Retinal pigment epithelial cell (primary cell): ENCODE data around the gene SRGAP2.
"Not testable (repeated sequence)": the region's sequence is repeated elsewhere in the genome, so short reads cannot be mapped to it uniquely, and the experiment has no call there.

ENCODE experiments used
- DNase-seq: peaks from one replicate; pipeline ENCODE4 v3.0.0-alpha.2; 2010; ENCODE audit warnings: low read depth
- H3K4me3 ChIP-seq: 2 replicates; pipeline ENCODE4 v1.5.1; 2011; ENCODE audit warnings: mild to moderate bottlenecking, low read length, control low read depth, moderate library complexity

The SRGAP2 gene

DNA sequence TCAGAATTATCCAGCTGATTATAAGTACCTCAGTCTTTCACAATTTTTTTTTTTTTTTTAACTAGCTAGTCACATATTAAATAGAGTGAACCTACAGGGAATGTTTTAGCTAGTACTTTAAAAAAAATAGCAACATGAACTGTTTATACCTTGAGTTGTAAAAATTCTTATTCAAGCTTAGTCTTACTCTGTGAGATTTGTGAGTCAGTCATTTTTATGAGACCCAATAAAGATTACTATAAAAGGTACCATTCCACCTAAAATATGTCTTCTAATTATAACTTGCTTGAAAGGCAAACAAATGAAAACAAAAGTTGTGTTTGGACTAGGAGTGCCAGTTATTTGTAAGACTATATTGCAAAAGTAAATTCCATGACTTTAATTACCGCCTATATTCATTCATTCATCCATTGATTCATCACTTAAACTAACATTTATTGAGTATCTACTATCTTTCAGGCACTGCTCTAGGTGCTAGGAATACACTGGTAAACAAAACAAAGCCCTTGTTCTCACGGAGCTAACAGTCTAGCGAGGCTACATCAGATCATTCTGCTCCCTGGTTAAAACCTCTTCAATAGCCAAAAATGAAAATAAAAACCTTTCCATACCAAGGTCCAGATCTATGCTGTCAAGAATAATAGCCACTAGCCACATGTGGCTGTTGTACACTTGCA is 6.5 kb upstream of the SRGAP2 start:
- H3K4me3 ChIP-seq, DNase-seq: not testable (repeated sequence)

DNA sequence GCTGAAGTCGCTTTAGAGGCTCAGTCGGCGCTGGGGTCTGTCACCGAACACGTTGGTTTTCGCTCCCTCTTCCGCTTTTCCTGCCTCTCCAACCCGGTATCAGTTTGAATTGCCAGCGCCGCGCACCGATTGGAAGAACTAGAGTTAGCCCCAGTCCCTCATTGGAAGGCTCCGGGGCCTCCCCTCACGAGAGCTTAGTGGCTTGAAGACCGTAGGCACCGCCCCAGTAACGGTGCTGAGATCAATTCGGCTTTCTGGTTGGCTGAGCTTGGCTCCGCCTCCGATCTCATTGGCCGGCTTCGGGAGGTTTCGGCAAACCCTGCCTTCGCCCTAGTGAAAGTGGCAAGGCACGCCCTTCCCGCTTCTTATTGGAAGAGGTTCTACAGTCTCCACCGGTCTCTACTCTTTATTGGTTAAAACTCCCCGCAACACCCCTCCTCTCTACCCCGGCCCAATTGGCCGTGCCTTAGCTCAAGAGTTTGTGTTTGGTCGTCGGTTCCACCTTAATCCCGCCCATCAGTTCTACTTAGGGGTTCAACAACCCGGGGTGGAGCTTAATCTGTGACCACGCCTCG is 465 bp upstream of the SRGAP2 start, which contains the start of gene FAM72A:
FAM72A (minus strand) TSS at position 51 of the 575 bp plus-strand sequence. CDS start 814 bp downstream, outside the sequence.
- H3K4me3 ChIP-seq: peak within 1 kb of the TSS; percentile 50
- peak; percentile 100 for DNase-seq

DNA sequence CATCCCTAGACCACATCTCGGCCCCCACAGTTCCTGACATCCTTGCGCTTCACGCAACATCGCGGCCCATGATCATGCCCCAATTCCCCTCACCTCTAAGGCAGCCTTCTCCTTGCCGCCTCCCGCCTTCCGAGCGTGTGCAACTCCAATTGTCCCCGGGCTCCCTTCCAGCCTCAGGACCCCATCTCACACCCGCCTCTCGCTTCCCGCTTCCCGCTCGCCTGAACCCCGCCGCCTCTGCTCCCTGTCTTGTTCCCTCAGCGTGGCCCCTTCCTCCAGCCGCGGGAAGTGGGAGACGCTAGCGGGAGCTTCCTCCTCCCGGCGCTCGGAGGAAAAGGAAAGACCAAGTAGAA is 794 bp downstream of the SRGAP2 start:
- not testable (repeated sequence) for DNase-seq

DNA sequence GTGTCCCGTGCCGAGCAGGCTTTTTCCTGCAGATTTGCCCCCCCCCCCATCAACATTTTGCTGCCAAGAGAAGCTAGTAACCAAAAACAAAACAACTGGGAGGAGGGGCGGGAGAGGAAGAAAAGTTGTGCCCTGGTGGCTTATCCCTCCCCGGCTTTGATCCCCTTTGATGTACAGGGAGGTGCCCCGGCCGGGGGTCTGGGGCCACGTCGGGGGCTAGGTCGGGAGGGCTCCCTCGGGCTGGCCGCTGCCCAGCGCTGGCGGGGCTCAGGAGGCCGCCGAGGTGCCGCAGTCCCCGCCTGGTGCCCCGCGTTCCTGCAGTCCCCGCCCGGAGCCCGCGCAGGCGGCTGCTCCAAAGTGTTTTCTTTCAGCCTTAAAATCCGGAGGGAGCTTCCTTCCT is 1.5 kb downstream of the SRGAP2 start:
- peak overlapping the region; percentile 39 for H3K4me3 ChIP-seq
- DNase-seq: not testable (repeated sequence)

More for the DNA sequence above, 794 bp downstream of the SRGAP2 start:
- peak overlapping the region; percentile 43 for H3K4me3 ChIP-seq

DNA sequence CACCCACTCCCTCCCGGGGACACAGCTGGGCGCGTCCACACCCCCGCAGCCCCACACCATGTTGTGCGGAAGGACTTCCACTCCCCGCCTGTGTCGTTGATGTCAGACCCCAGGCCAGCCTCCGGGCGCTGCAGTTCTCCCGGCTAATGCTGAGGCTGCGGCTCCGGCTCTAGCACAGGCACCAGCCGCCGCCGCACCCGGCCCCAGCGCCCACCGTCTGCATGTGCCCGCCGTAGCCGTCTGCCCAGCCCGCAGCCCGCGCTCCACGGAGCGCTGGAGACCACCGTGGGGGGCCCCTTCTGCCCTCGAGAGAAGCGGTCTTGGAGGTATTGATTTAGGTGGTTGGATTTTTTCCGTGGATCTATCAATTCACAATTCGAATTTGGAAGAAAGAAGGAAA is 2.2 kb downstream of the SRGAP2 start:
- peak overlapping the region; percentile 26 for H3K4me3 ChIP-seq
- DNase-seq: not testable (repeated sequence)

DNA sequence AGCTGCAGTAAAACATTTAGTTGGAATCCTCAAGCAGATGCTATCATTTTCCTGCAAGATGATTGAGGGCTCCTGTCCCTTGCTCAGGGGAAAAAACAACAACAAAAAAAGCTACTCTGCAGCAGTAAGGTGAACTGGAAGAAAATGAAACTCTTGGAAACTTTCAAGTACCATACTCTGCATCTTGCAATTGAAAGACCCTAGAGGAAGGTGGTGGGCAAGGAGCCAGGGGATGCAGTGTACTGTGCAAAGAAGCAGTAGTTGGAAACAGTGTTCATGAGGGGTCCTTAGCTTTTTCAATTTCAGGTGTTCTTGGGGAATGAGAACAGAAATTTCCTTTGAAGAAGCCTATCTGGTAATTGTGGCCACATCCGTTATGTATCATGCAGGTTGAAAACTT is 7.5 kb downstream of the SRGAP2 start:
- not testable (repeated sequence) for DNase-seq, H3K4me3 ChIP-seq

DNA sequence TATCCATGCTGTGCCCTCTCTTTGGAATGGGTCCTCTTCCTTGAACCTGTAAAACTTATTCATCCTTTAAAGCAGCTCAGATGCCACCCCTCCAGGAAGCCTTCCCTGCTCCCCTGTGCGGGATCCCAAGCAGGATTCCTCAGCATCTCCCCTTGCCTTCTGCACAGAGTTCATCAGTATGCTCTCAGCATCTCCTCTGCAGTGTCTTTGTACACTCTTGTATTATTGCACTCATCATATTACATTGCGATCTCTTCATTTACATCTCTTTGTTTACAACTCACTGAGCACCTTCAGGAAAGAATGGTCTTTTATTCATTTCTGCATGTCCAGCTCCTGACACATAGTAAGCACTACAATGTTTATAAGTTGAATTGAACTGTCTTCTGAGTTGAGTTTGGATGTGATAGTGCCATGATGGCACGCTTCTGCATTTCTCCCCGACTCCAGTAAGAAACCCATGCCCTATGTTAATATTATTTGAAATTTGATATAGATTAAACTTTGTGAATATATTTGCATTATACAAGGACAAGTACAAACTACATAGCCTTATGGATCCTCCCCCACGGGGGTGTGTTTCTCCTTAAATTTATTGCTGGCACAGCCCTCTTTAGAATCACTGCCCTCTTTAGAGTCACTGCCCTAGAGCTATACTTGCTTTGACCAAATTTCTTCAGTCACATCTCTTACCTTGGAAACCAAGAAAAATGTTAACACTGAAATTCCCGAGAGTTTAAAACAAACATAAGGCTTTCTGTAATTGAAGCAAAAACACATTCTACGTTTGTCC is 12.5 kb downstream of the SRGAP2 start:
- not testable (repeated sequence) for DNase-seq, H3K4me3 ChIP-seq

DNA sequence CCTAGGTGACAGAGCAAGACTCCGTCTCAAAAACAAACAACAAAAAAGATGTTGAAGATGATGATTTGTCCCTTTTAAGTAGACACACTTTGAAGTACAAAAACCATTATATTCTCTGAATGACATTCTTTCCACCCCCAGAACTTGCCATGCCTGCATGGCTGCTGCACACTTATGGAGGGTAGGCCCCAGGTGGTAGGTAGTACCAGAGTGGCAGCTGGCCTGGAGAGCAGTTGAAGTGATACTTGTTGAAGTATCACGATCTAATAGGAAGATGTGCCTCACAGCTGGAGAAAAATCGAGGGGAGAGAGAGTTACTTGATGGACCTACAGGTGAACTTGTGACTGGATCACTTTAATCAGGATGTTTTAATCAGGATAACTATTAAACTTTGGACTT is 14.9 kb downstream of the SRGAP2 start:
- H3K4me3 ChIP-seq, DNase-seq: not testable (repeated sequence)

DNA sequence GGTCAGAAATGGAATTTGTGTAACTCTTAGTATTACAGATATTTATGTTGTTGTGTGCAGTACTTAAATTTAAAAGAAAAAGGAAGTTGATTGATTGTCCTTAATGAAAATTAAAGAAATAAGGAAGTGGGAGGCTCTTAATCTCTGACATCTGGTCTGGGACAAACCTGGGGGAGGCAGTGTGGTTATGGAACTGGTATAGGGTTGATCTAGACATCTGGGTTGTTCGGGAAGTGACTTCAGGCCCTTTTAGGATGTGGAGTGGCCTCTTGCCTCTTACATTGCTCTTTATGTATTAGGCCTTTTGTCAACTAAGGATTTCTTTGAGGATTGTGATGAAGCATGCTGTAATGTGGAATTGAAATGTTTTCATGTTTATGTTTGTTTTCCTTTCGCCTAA is 15.4 kb downstream of the SRGAP2 start:
- H3K4me3 ChIP-seq, DNase-seq: not testable (repeated sequence)

DNA sequence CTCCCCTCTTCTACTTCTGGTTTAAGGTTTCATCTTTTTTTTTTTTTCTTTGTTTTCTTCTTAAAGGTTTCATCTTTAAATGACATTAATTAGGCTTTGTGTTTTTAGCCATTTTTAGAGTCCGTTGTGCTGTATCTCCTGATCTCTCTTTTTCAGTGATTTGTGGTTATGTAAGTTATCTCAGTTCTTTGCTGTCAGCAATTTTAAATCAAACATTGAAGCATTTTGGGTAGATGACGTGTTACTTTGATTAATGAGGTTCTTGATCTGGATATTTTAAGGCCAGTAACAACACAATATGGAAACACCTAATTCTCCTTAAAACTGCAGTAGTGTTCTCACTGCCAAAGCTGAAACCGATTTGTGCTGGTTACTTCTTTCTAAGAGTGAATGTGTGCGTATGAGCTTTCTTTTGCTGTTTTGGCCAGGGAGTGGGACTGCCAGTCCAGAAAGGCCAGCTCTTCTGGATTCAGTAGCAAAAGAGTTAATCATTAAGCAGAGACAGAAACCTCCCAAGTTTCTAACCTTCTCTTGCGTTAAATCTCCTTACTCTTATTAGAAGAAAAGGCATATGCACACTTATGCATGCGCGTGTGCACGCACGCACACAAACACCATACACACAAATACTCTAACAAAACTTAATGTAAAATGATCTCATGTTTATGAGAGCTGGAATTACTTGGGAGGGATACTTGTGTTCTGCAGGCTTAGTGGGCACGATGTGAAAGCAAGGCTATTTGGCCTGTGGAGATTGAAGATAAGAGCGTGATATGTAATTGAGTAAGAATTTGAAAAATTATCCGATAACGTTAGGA is 16.4 kb downstream of the SRGAP2 start:
- H3K4me3 ChIP-seq, DNase-seq: not testable (repeated sequence)

DNA sequence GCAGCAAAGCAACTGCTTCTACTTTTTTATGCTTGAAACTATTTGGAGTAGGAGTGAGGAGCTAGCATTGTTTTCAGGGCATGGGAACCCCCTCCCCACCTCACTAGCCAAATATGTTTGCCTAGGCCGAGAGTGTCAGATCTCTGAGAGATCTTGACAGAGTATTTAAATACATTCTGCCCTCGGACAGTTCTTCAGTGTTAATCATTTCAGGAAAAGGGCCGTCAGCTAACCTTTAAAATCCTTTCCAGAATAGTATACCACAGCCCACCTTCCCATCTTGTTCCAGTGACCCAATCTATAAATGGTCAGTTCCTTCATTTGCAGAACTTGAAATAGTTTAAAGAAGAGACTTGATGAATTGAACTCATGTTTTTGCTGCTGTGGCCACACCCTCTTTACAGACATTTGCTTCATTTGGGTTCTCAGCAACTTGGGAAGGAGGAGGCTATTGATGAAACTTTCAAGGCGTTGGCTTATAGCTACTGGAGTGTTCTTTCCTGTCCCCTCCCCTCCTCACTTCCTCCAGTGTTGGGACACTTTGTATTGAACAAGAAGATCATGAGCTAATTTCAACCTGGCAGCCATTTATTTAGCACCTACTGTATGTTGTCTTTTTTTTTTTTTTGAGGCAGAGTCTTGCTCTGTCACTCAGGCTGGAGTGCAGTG is 17.1 kb downstream of the SRGAP2 start:
- not testable (repeated sequence) for DNase-seq, H3K4me3 ChIP-seq

DNA sequence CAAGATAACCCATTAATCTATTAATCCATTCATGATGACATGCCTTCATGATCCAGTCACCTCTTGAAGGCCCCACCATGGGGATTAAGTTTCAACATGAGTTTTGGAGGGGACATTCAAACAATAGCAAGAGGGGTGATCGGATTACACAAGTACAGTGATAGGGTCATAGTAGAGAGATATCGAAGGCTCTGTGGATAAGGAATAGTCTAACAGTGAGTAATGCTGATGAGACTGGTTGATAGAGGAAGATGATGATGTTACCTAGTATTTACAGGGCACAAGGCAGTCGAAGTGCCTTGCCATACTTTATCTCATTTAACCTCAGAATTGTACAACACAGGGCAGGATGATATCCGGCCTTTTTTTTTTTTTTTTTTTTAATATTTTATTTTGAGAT is 18.2 kb downstream of the SRGAP2 start:
- not testable (repeated sequence) for H3K4me3 ChIP-seq, DNase-seq

DNA sequence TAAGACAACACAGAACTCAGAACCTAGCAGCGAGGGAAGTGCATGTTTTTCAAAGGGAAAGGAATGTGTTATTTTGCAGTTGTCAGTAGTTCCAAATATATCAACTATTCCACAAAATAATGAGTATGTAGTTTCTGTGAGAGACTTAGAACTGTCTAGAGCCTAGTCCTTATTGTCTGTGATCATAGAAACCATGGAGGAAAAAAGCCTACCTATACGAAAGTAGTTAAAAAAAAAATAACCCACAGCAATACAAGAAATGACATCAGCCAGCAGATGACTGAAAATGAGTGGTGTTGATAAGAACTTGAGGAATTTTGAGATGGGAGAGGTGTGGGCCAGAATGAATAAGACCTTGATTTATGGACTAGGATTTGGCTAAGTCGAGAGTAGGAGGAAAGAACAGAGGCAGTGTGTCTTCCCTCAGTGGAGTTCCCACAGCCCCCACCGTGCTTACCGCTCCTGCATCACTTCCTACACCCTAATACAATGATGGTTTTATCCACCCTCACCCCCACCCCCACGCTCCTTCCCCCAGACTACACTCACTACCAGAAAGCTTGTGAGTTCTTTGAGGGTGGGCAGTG is 20.9 kb downstream of the SRGAP2 start:
- DNase-seq, H3K4me3 ChIP-seq: not testable (repeated sequence)

DNA sequence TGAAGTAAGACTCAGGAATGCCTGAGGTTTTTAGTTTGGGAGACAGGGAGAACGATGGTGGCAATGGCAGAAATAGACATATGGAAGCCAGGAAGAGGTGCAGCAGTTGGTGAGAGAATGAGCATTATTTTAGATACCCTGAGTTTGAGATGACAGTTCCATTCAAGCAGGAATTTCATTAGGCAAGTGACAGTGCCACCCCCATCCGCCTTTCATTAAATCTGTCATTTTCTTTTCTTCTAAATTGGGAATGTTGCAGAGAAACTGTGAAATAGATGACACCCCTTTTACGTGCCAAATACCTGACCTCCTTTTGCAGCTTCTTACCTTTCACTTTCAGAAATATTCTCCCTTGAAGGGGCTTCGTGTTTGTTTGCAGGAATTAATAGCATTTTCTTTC is 22.0 kb downstream of the SRGAP2 start:
- not testable (repeated sequence) for H3K4me3 ChIP-seq, DNase-seq

DNA sequence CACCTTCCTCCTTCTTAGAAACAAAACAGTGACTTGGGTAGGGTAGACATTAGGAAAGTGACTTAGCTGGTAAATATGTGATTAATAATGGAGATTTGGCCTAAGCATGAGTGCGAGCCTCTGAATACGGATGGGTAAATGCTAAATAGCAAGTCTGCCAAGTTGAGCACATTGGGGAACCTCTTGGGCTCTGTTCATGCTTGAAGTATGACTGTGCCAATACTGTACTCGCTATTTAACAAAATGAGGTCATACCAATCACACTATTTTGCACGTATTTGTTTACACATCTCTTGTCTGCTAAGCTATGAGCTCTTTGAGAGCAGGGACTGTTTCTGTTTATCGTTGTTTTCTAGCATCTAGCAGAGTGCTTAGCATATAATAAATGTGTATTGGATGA is 23.5 kb downstream of the SRGAP2 start:
- not testable (repeated sequence) for DNase-seq

DNA sequence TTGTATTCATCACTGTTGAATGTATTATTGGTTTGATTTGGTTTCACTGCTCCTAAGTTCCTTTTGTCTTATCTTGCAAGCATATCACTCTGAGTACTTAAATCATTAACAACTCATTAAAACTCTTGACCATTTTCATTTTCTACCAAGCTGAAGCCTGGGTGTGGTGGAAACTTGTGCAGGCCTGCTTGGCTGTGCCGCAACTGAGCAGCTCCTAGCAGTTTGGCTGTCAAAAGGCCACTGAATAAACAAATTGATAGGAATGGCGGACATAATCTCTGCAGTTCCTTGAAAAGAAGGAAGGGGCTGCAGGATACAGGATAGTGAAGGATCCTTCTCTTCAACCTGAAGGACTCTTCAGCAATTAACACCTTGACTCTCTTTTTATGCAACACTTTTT is 25.9 kb downstream of the SRGAP2 start:
- DNase-seq, H3K4me3 ChIP-seq: not testable (repeated sequence)

More for the DNA sequence above, 23.5 kb downstream of the SRGAP2 start:
- H3K4me3 ChIP-seq: not testable (repeated sequence)

DNA sequence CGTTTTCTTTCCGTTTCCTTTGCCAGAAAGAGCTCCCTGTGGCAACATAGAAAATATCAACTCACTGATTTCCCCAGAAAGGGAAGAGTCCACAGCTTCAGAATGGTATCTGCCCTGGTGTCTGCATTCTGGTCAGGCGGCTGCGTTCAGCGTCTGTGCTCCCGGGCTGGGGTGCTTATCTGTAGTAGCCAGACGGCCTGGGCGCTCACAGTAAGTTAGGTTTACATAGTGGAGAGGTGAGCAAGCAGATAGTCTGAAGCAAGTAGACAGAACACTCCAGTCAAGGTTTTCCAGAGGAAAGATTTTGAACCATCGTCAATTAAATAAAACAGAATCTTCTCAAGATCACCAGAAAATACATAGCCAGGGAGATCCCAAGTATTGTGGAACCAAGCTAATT is 28.6 kb downstream of the SRGAP2 start:
- H3K4me3 ChIP-seq, DNase-seq: not testable (repeated sequence)

DNA sequence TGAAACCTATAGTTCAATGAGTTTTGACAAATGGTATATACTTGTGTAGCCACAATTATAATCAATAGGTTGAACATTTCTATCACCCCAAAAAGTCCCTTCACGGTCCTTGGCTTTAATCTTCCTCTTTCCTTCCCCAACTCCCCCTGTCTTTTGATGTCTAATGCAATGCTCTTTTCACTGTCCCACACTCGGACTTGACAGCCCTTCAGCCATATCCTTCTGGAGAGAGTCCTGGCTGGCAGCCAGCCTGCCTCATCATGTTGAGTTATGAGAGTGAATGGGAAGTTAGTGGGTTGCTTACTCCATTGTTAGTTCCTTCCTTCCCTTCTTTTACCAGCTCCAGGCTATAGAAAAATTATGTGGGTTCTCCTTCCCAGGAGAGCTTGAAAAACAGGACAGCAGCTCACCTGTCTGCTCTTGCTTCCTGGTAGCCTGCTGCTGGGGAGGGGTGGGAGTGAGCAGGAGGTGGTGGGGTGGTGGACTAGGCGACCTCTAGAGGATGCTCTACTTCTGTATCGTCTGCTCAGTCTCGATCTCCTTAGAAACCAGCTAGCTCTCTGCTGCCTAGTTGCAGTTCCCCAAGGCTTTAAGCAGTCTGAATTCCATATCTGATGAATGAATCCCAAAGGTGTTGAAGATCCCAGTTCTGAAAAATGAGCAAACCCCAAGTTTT is 29.8 kb downstream of the SRGAP2 start:
- H3K4me3 ChIP-seq, DNase-seq: not testable (repeated sequence)
